ENCODE results near the gene CLCN3.

Gene CLCN3

GRCh38 chr4:169682372-169683047 is 62.1 kb downstream of the CLCN3 start:
- Histone ChIP-seq H4K20me1 (ENCODE audit: insufficient read depth) (no peaks in the 10 kb centered on the region), H3K9ac (no peak overlapping the region), H3K4me3 (IDR thresholded peaks at IDR 0.05; ENCODE audit: insufficient read depth, low read depth, low read length) (no peak overlapping the region), H3K27ac (no peak overlapping the region), H3K36me3 (ENCODE audit: insufficient read depth) (no peaks in the 10 kb centered on the region), H3K4me2 (no peak overlapping the region), H3K27me3 (ENCODE audit: insufficient read depth, low read depth) (no peaks in the 10 kb centered on the region), H3K79me2 (ENCODE audit: insufficient read depth, low read depth) (no peaks in the 10 kb centered on the region), H3K4me1 (ENCODE audit: low read depth, poor library complexity, severe bottlenecking) (peaks cover 4% of the 10 kb centered on the region), H2AFZ (ENCODE audit: low read depth) (no peak overlapping the region)
- no peak for TF ChIP-seq CTCF (conservative IDR thresholded peaks at IDR 0.05; ENCODE audit: low read depth, low read length)

GRCh38 chr4:169689681-169690080 is 69.3 kb downstream of the CLCN3 start:
- no peak for TF ChIP-seq CTCF (conservative IDR thresholded peaks at IDR 0.05; ENCODE audit: low read depth, low read length)
- no peak overlapping the region for H2AFZ ChIP-seq (ENCODE audit: low read depth)
- no peaks in the 10 kb centered on the region for H4K20me1 ChIP-seq (ENCODE audit: insufficient read depth)
- no peaks in the 10 kb centered on the region; the same call in 1 of the 2 replicates for H3K36me3 ChIP-seq (ENCODE audit: insufficient read depth)
- no peak overlapping the region for H3K27ac ChIP-seq
- H3K4me3 ChIP-seq (IDR thresholded peaks at IDR 0.05; ENCODE audit: insufficient read depth, low read depth, low read length) = no peak overlapping the region
- H3K27me3 ChIP-seq (ENCODE audit: insufficient read depth, low read depth) = no peaks in the 10 kb centered on the region
- no peaks in the 10 kb centered on the region for H3K79me2 ChIP-seq (ENCODE audit: insufficient read depth, low read depth)
- no peak overlapping the region for H3K4me2 ChIP-seq
- no peaks in the 10 kb centered on the region for H3K4me1 ChIP-seq (ENCODE audit: low read depth, poor library complexity, severe bottlenecking)
- H3K9ac ChIP-seq = no peak overlapping the region

- Histone ChIP-seq H3K4me2 (no peak overlapping the region), H3K4me3 (IDR thresholded peaks at IDR 0.05; ENCODE audit: insufficient read depth, low read depth, low read length) (no peak overlapping the region), H3K4me1 (ENCODE audit: low read depth, poor library complexity, severe bottlenecking) (no peaks in the 10 kb centered on the region), H4K20me1 (ENCODE audit: insufficient read depth) (no peaks in the 10 kb centered on the region), H3K36me3 (ENCODE audit: insufficient read depth) (no peaks in the 10 kb centered on the region; the same call in 1 of the 2 replicates), H3K79me2 (ENCODE audit: insufficient read depth, low read depth) (no peaks in the 10 kb centered on the region), H3K9ac (no peak overlapping the region), H3K27ac (no peak overlapping the region), H3K27me3 (ENCODE audit: insufficient read depth, low read depth) (no peaks in the 10 kb centered on the region), H2AFZ (ENCODE audit: low read depth) (no peak overlapping the region)
- no peak for TF ChIP-seq CTCF (conservative IDR thresholded peaks at IDR 0.05; ENCODE audit: low read depth, low read length)
Measured at GRCh38 chr4:169690787-169691186, 70.4 kb downstream of the CLCN3 start.

GRCh38 chr4:169698331-169698730 is 78.0 kb downstream of the CLCN3 start:
- no peak for TF ChIP-seq CTCF (conservative IDR thresholded peaks at IDR 0.05; ENCODE audit: low read depth, low read length)
- Histone ChIP-seq H3K4me3 (IDR thresholded peaks at IDR 0.05; ENCODE audit: insufficient read depth, low read depth, low read length) (no peak overlapping the region), H3K79me2 (ENCODE audit: insufficient read depth, low read depth) (no peaks in the 10 kb centered on the region), H3K4me2 (no peak overlapping the region), H3K36me3 (ENCODE audit: insufficient read depth) (no peaks in the 10 kb centered on the region), H3K27me3 (ENCODE audit: insufficient read depth, low read depth) (no peaks in the 10 kb centered on the region), H3K9ac (no peak overlapping the region), H3K4me1 (ENCODE audit: low read depth, poor library complexity, severe bottlenecking) (no peaks in the 10 kb centered on the region), H3K27ac (no peak overlapping the region), H2AFZ (ENCODE audit: low read depth) (no peak overlapping the region), H4K20me1 (ENCODE audit: insufficient read depth) (no peaks in the 10 kb centered on the region)

All from KMS-11 (cell line).